Smooth muscle cell (in vitro differentiated cells): ENCODE results near the gene FAF1. TPM values are rescaled to one million over a fixed set of nuclear protein-coding genes. Genes with fewer than 3 reads are reported as not detected.
A peak's percentile ranks its signal among the peaks of the same experiment; 100 is the strongest.

Experiments
- DNase-seq: peaks from one replicate; lab custom pipeline; 2025; ENCODE audit not compliant: unreplicated experiment; lab: John Stamatoyannopoulos, UW
- H2AFZ ChIP-seq: fragments of 200-600 bp; sonication (generic); 2 replicates; pipeline ENCODE4 v1.6.0; 2016; ENCODE audit warnings: antibody characterized with exemption, low read depth, mild to moderate bottlenecking
- H3F3A ChIP-seq: fragments of 200-600 bp; sonication (generic); 2 replicates; pipeline ENCODE4 v1.6.0; 2017; ENCODE audit warnings: antibody characterized with exemption, low read depth
- H3K27ac ChIP-seq: fragments of 200-600 bp; sonication (generic); 2 replicates; pipeline ENCODE4 v1.5.1; 2016; ENCODE audit warnings: low read depth, mild to moderate bottlenecking
- H3K27me3 ChIP-seq: fragments of 200-600 bp; sonication (generic); 2 replicates; pipeline ENCODE4 v1.6.1; 2016; ENCODE audit warnings: low read depth, mild to moderate bottlenecking
- H3K36me3 ChIP-seq: fragments of 200-600 bp; sonication (generic); 2 replicates; pipeline ENCODE4 v1.5.1; 2016; ENCODE audit warnings: low read depth
- H3K4me1 ChIP-seq: fragments of 200-600 bp; sonication (generic); 2 replicates; pipeline ENCODE4 v1.5.1; 2016; ENCODE audit warnings: low read depth
- H3K4me2 ChIP-seq: fragments of 200-600 bp; sonication (generic); 2 replicates; pipeline ENCODE4 v1.6.0; 2016; ENCODE audit warnings: mild to moderate bottlenecking
- H3K4me3 ChIP-seq: fragments of 200-600 bp; sonication (generic); 2 replicates; pipeline ENCODE4 v1.5.1; 2016; ENCODE audit warnings: mild to moderate bottlenecking
- H3K79me2 ChIP-seq: fragments of 200-600 bp; sonication (generic); 2 replicates; pipeline ENCODE4 v1.6.0; 2016; ENCODE audit warnings: low read depth, mild to moderate bottlenecking
- H3K9ac ChIP-seq: fragments of 200-600 bp; sonication (generic); 2 replicates; pipeline ENCODE4 v1.6.0; 2016; ENCODE audit warnings: low read depth
- H3K9me3 ChIP-seq: fragments of 200-600 bp; sonication (generic); replicated peaks from 2 replicates; pipeline ENCODE4 v1.5.1; 2016; ENCODE audit warnings: low read depth
- H4K20me1 ChIP-seq: fragments of 200-600 bp; sonication (generic); 2 replicates; pipeline ENCODE4 v1.6.0; 2016; ENCODE audit warnings: low read depth
- CTCF ChIP-seq: fragments of 200-600 bp; sonication (generic); IDR thresholded peaks from 2 replicates; pipeline ENCODE4 v1.5.1; 2017; ENCODE audit warnings: borderline replicate concordance, mild to moderate bottlenecking, antibody characterized with exemption; ENCODE audit not compliant: insufficient read depth, poor library complexity, severe bottlenecking
- WGBS: methylation state at CpG from one replicate; pipeline ENCODE4 v1.1.7; 2016; ENCODE audit warnings: low lambda C conversion rate; 5-methylcytosine and 5-hydroxymethylcytosine counted together
- polyA plus RNA-seq: library from polyadenylated mRNA; unstranded; fragments of >200 nt; fragmentation: Nextera tagmentation; extraction: Ambion mirVana; gene quantifications from 2 replicates; pipeline ENCODE4 v1.2.1, GENCODE V29; 2016
- total RNA-seq: library from RNA; depleted of rRNA; stranded (reverse); fragments of >200 nt; gene quantifications from 2 replicates; pipeline ENCODE4 v1.2.3, GENCODE V29; 2014

Gene FAF1
- total and polyA plus RNA-seq, 2 experiments from 2014 or later: 51.5 to 51.6 TPM

GRCh38 chr1:50968821-50969610 lies 8.9 kb upstream of the FAF1 start:
- Histone ChIP-seq H3K9me3 (no peaks in the 10 kb centered on the region), H4K20me1 (no peaks in the 10 kb centered on the region), H3K27ac (no peak overlapping the region), H3K4me3 (peak overlapping the region; percentile 57), H3K27me3 (peaks cover 63% of the 10 kb centered on the region), H3K36me3 (no peaks in the 10 kb centered on the region), H3K4me1 (no peaks in the 10 kb centered on the region), H3F3A (peaks cover 7% of the 10 kb centered on the region), H3K79me2 (no peaks in the 10 kb centered on the region), H2AFZ (peak overlapping the region; percentile 97), H3K9ac (peak overlapping the region; percentile 13), H3K4me2 (peak overlapping the region; percentile 88)
- TF ChIP-seq CTCF: no peak
- WGBS: under 1% methylated on average over 53 of the region's 65 CpGs
- no peak for DNase-seq

DNA sequence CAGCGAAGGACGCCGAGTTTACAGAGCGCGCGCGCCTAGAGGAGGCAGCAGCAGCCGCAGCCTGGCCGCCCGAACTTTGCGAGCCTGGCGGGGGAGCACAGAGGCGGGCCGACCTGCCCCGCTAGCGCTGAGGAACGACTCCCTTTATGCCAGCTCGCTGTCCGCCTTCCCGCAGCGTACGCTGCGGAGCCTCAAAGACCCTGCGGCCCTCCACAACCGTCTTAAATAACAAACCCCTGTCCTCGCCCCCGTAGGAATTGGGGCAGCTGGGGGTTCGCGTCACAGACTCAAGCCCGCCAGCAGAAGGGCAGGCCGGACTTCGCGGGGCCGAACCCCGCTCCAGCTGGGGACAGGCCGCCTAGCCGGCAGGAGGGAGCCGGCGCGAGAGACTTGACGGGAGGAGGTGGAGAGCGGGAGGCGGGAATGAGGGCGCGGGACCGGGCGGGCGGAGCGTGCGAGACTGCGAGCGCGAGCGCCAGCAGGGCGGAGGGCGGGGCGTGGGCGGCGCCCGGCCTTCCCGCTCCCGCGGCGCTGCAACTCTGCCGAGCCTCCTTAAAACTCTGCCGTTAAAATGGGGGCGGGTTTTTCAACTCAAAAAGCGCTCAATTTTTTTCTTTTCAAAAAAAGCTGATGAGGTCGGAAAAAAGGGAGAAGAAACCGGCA lies 8.2 kb upstream of the FAF1 start:
- Histone ChIP-seq H3K9me3 (no peaks in the 10 kb centered on the region), H3K27ac (peak overlapping the region; percentile 48), H3K4me3 (peak overlapping the region; percentile 57), H4K20me1 (no peaks in the 10 kb centered on the region), H3K4me1 (no peaks in the 10 kb centered on the region), H2AFZ (peak overlapping the region; percentile 97), H3K36me3 (no peaks in the 10 kb centered on the region), H3K9ac (peak overlapping the region; percentile 56), H3K27me3 (peaks cover 55% of the 10 kb centered on the region), H3F3A (peaks cover 7% of the 10 kb centered on the region), H3K79me2 (no peaks in the 10 kb centered on the region), H3K4me2 (peak overlapping the region; percentile 88)
- peak; percentile 90 for DNase-seq
- no peak for TF ChIP-seq CTCF
- under 1% methylated on average over 35 of the region's 70 CpGs for WGBS

DNA sequence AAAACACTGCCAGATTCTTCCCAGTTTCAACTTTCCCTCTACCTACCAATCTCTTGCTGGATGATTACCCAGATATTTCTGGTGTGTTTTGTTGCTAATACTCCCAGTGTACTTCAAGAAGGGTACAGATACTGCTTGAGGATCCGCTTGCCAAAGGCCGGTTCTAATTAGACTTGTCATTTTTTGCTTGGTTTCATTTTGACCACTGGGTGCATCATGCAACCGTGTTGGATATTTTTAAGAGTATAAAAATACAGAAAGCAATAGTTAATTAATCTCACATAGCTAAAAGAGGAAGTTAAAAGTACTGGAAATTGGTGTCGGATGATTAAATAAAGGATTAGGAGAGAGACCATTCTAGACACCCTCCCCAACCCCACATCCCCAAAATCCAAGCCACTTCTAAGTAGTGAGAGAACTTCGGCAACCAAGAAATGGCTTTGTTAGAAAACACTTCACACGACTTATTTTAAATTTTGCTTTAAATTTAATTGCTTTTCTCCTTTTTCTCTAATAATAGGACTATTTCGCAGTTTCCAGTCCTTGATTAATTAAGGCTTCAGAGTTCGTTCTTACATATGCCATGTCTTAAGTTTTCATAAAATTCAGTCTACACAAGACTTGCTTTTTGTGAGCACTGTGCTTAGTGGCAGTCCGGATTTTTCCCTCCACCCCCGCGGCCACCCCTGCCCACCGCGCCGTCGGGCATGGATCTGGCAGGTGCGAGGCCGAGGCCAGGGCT lies 7.5 kb upstream of the FAF1 start:
- Histone ChIP-seq H3K9ac (no peak overlapping the region), H3K36me3 (no peaks in the 10 kb centered on the region), H3K27ac (no peak overlapping the region), H3K4me2 (peak overlapping the region; percentile 88), H4K20me1 (no peaks in the 10 kb centered on the region), H3K27me3 (peaks cover 48% of the 10 kb centered on the region), H3K9me3 (no peaks in the 10 kb centered on the region), H2AFZ (peak overlapping the region; percentile 7), H3F3A (peaks cover 7% of the 10 kb centered on the region), H3K79me2 (no peaks in the 10 kb centered on the region), H3K4me1 (no peaks in the 10 kb centered on the region), H3K4me3 (peak overlapping the region; percentile 57)
- no peak for DNase-seq
- TF ChIP-seq CTCF: peak; percentile 9
- 23% methylated on average over 17 of the region's 17 CpGs for WGBS
